Gastrocnemius medialis (tissue), 4 donors: ENCODE data around the gene MAP3K4.

Experiments used
- POLR2A ChIP-seq, 2 donors: fragments of 450-650 bp; IDR thresholded peaks; one replicate each; pipeline ENCODE4 v1.6.1; 2017; ENCODE audit warnings: antibody characterized with exemption in 2 of 2, mild to moderate bottlenecking in 2 of 2, moderate library complexity in 2 of 2
- TF ChIP-seq, protein P1 (sequence below), 5 experiments: fragments of 450-650 bp in 3 of 5; fragments of 200-600 bp in 2 of 5; sonication (generic) in 2 of 5; IDR thresholded peaks in 4 of 5; conservative IDR thresholded peaks in 1 of 5; 1 replicate in 4 of 5; 2 replicates in 1 of 5; pipeline ENCODE4 v1.5.1; 2016 to 2019; ENCODE audit warnings: antibody characterized with exemption in 5 of 5, mild to moderate bottlenecking in 3 of 5, moderate library complexity in 3 of 5

DNA sequence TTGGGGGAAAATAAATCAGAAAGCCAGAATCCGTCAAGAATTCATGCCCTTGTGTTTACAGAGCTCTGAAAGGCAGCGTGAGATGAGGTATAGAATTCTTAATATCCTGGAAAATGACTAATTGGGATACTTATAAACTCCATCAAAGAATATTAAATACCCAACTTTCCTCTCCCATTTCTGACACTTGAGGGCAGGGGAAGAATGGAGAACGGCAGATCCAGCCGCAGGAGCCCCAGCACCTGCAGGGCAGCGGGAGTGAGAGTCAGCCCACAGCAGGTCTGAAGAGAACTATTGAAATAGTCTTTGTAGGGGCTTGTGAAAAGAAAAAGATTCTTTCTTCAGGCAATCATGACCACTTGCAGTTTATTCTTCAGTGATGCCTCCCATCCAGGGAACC lies 175.1 kb downstream of the MAP3K4 start:
- TF ChIP-seq, protein P1, sequence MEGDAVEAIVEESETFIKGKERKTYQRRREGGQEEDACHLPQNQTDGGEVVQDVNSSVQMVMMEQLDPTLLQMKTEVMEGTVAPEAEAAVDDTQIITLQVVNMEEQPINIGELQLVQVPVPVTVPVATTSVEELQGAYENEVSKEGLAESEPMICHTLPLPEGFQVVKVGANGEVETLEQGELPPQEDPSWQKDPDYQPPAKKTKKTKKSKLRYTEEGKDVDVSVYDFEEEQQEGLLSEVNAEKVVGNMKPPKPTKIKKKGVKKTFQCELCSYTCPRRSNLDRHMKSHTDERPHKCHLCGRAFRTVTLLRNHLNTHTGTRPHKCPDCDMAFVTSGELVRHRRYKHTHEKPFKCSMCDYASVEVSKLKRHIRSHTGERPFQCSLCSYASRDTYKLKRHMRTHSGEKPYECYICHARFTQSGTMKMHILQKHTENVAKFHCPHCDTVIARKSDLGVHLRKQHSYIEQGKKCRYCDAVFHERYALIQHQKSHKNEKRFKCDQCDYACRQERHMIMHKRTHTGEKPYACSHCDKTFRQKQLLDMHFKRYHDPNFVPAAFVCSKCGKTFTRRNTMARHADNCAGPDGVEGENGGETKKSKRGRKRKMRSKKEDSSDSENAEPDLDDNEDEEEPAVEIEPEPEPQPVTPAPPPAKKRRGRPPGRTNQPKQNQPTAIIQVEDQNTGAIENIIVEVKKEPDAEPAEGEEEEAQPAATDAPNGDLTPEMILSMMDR (IDR thresholded peaks at IDR 0.05 in 4 of 5, conservative IDR thresholded peaks at IDR 0.05 in 1 of 5) = no peak
- TF ChIP-seq POLR2A (IDR thresholded peaks at IDR 0.05) = no peak
